HEK293 (cell line): ENCODE measurements around the gene PCP2.
A peak's percentile ranks its signal among the peaks of the same experiment; 100 is the strongest.

Source experiments
- CTCF ChIA-PET: fragments of 350-600 bp; formaldehyde crosslinking; extraction: SDS; loops from one replicate; lab custom pipeline; 2021; ENCODE audit warnings: antibody characterized with exemption; lab: Yijun Ruan, JAX
- POLR2A ChIA-PET: fragments of 300-600 bp; formaldehyde crosslinking; extraction: SDS; loops from one replicate; lab custom pipeline; 2020; ENCODE audit warnings: antibody characterized with exemption, inconsistent platforms; lab: Yijun Ruan, JAX
- H3K27ac ChIP-seq: fragments of 200-500 bp; sonication (Bioruptor generic); 2 replicates; pipeline ENCODE4 v1.5.1; 2014; ENCODE audit warnings: low read depth, low read length, control low read depth, inconsistent platforms; ENCODE audit errors: extremely low read depth
- H3K36me3 ChIP-seq, 2 experiments: fragments of 200-500 bp in 1 of 2; sonication (Bioruptor generic) in 1 of 2; 1 replicate in 1 of 2; 2 replicates in 1 of 2; pipeline ENCODE4 v1.5.1; 2014 to 2017; ENCODE audit warnings: inconsistent platforms in 2 of 2, low read length in 2 of 2; ENCODE audit not compliant: control insufficient read depth in 2 of 2, insufficient read depth in 1 of 2
- H3K4me1 ChIP-seq: fragments of 200-500 bp; sonication (Bioruptor generic); 2 replicates; pipeline ENCODE4 v1.5.1; 2014; ENCODE audit warnings: mild to moderate bottlenecking, low read length, inconsistent platforms; ENCODE audit not compliant: control insufficient read depth, insufficient read depth
- H3K4me3 ChIP-seq: 2 replicates; pipeline ENCODE4 v1.5.1; 2011; ENCODE audit warnings: low read depth, mild to moderate bottlenecking, control low read depth, low read length, moderate library complexity
- H3K9me3 ChIP-seq: fragments of 200-500 bp; sonication (Bioruptor generic); 2 replicates; pipeline ENCODE4 v1.5.1; 2014; ENCODE audit warnings: low read depth, low read length, inconsistent platforms; ENCODE audit not compliant: control insufficient read depth, insufficient read depth
- HIC1 ChIP-seq: fragments of 450-650 bp; formaldehyde crosslinking; IDR thresholded peaks from 2 replicates; pipeline ENCODE4 v1.5.1; 2016; ENCODE audit warnings: missing biosample characterization, missing genetic modification characterization
- KLF8 ChIP-seq: fragments of 450-650 bp; formaldehyde crosslinking; IDR thresholded peaks from 2 replicates; pipeline ENCODE4 v1.5.1; 2016; ENCODE audit warnings: missing biosample characterization, missing genetic modification characterization
- PRDM10 ChIP-seq: fragments of 450-650 bp; formaldehyde crosslinking; IDR thresholded peaks from 2 replicates; pipeline ENCODE4 v1.5.1; 2016; ENCODE audit warnings: missing biosample characterization, missing genetic modification characterization
- SP2 ChIP-seq: fragments of 450-650 bp; formaldehyde crosslinking; IDR thresholded peaks from 2 replicates; pipeline ENCODE4 v1.5.1; 2016; ENCODE audit warnings: missing biosample characterization, missing genetic modification characterization
- SP3 ChIP-seq: fragments of 450-650 bp; formaldehyde crosslinking; IDR thresholded peaks from 2 replicates; pipeline ENCODE4 v1.5.1; 2016; ENCODE audit warnings: missing biosample characterization, missing genetic modification characterization
- ZBTB17 ChIP-seq: fragments of 450-650 bp; formaldehyde crosslinking; IDR thresholded peaks from 2 replicates; pipeline ENCODE4 v1.5.1; 2016; ENCODE audit warnings: missing biosample characterization, missing genetic modification characterization
- ZBTB48 ChIP-seq: fragments of 450-650 bp; formaldehyde crosslinking; IDR thresholded peaks from 2 replicates; pipeline ENCODE4 v1.5.1; 2016; ENCODE audit warnings: missing biosample characterization, missing genetic modification characterization
- ZFP69B ChIP-seq: fragments of 450-650 bp; formaldehyde crosslinking; IDR thresholded peaks from 2 replicates; pipeline ENCODE4 v1.5.1; 2016; ENCODE audit warnings: missing biosample characterization, missing genetic modification characterization
- ZNF157 ChIP-seq: fragments of 450-650 bp; formaldehyde crosslinking; IDR thresholded peaks from 2 replicates; pipeline ENCODE4 v1.5.1; 2016; ENCODE audit warnings: missing biosample characterization, missing genetic modification characterization
- ZNF341 ChIP-seq: fragments of 450-650 bp; formaldehyde crosslinking; IDR thresholded peaks from 2 replicates; pipeline ENCODE4; 2016; ENCODE audit warnings: low read depth, missing biosample characterization, missing genetic modification characterization
- ZNF366 ChIP-seq: fragments of 450-650 bp; formaldehyde crosslinking; conservative IDR thresholded peaks from 2 replicates; pipeline ENCODE4 v1.5.1; 2016; ENCODE audit warnings: missing biosample characterization, missing genetic modification characterization
- ZNF433 ChIP-seq: fragments of 450-650 bp; formaldehyde crosslinking; IDR thresholded peaks from 2 replicates; pipeline ENCODE4 v1.5.1; 2016; ENCODE audit warnings: missing biosample characterization, missing genetic modification characterization, low read depth
- ZNF48 ChIP-seq: fragments of 450-650 bp; formaldehyde crosslinking; IDR thresholded peaks from 2 replicates; pipeline ENCODE4 v1.5.1; 2016; ENCODE audit warnings: missing biosample characterization, missing genetic modification characterization
- ZNF544 ChIP-seq: fragments of 450-650 bp; formaldehyde crosslinking; IDR thresholded peaks from 2 replicates; pipeline ENCODE4 v1.5.0; 2017; ENCODE audit warnings: missing biosample characterization, missing genetic modification characterization
- ZNF571 ChIP-seq: fragments of 450-650 bp; formaldehyde crosslinking; IDR thresholded peaks from 2 replicates; pipeline ENCODE4 v1.5.0; 2017; ENCODE audit warnings: missing biosample characterization, missing genetic modification characterization
- ZNF626 ChIP-seq: fragments of 450-650 bp; sonication (Bioruptor Pico); formaldehyde crosslinking; IDR thresholded peaks from 2 replicates; pipeline ENCODE4 v1.5.1; 2018; ENCODE audit warnings: missing biosample characterization, missing genetic modification characterization, inconsistent platforms
- ZNF658 ChIP-seq: fragments of 450-650 bp; formaldehyde crosslinking; IDR thresholded peaks from 2 replicates; pipeline ENCODE4; 2016; ENCODE audit warnings: missing biosample characterization, missing genetic modification characterization

Gene PCP2

GRCh38 chr19:7606289-7606688 lies 27.2 kb downstream of the PCP2 start (continued):
- no peak for TF ChIP-seq ZNF544 (tag by site-specific recombination)

- no peak overlapping the region for H3K27ac ChIP-seq
- ChIA-PET CTCF (interaction anchor here (1.2 to 1.3 kb wide), 3 partner anchors 9 to 75 kb away, joined by 5 to 9 read pairs (median 6); partner anchors contain the start of gene TRAPPC5), POLR2A (interaction anchor here (0.5 to 1.4 kb wide), 8 partner anchors 10 to 536 kb away, joined by 3 to 9 read pairs (median 4); partner anchors contain the start of genes CAMSAP3, PET100, XAB2 and ZNF557)
- H3K4me3 ChIP-seq = no peak overlapping the region
- no peaks in the 10 kb centered on the region for H3K9me3 ChIP-seq
- H3K36me3 ChIP-seq = peaks cover 8 to 27% of the 10 kb centered on the region in 2 experiments; a peak in 2 of 3 replicates
- TF ChIP-seq ZBTB17 (tag by site-specific recombination) = peak; percentile 56
- TF ChIP-seq KLF8 (tag by site-specific recombination) = 0 out of 2 replicates have a peak, but pooled peaks have one; percentile 18
- peak; percentile 85 for TF ChIP-seq SP3 (tag by site-specific recombination)
- no peak for TF ChIP-seq ZNF626 (tag by site-specific recombination)
- TF ChIP-seq ZNF341 = peak; percentile 77
- TF ChIP-seq ZNF366 (tag by site-specific recombination) = 0 out of 2 replicates have a peak, but pooled peaks have one; percentile 29
- TF ChIP-seq ZNF48 (tag by site-specific recombination) = no peak
- TF ChIP-seq HIC1 (tag by site-specific recombination) = no peak
- TF ChIP-seq SP2 (tag by site-specific recombination) = peak; percentile 70
- TF ChIP-seq ZNF658 (tag by site-specific recombination) = no peak
- TF ChIP-seq ZNF571 (tag by site-specific recombination) = no peak
- no peaks in the 10 kb centered on the region; the same call in 1 of the 2 replicates for H3K4me1 ChIP-seq
These were observed 27.9 kb downstream of the PCP2 start for GRCh38 chr19:7605490-7606222.

- no peaks in the 10 kb centered on the region; the same call in 1 of the 2 replicates for H3K4me1 ChIP-seq
- ChIA-PET CTCF (interaction anchor here (0.6 kb wide), 1 partner anchor 40 kb away, joined by 5 read pairs; no protein-coding TSS in a partner anchor), POLR2A (no interaction called here)
These were observed 29.6 kb downstream of the PCP2 start for GRCh38 chr19:7603919-7604318.

GRCh38 chr19:7602935-7603497 lies 30.5 kb downstream of the PCP2 start:
- POLR2A ChIA-PET = interaction anchor here (0.6 kb wide), 1 partner anchor 9 kb away, joined by 3 read pairs; no protein-coding TSS in a partner anchor
- Histone ChIP-seq H3K27ac (no peak overlapping the region), H3K36me3 (peaks cover 0 to 12% of the 10 kb centered on the region in 2 experiments; a peak in 2 of 3 replicates), H3K4me1 (no peaks in the 10 kb centered on the region; the same call in 1 of the 2 replicates), H3K4me3 (no peak overlapping the region)
- CTCF ChIA-PET = no interaction called here
- TF ChIP-seq PRDM10 (tag by site-specific recombination) (peak; percentile 81), ZNF433 (no peak)
- TF ChIP-seq, all 188 proteins: peak for 1
- no peaks in the 10 kb centered on the region for H3K9me3 ChIP-seq

More at GRCh38 chr19:7603919-7604318, 29.6 kb downstream of the PCP2 start:
- Histone ChIP-seq H3K9me3 (no peaks in the 10 kb centered on the region), H3K27ac (no peak overlapping the region), H3K36me3 (peaks cover 5 to 16% of the 10 kb centered on the region in 2 experiments; a peak in 2 of 3 replicates), H3K4me3 (no peak overlapping the region)
- TF ChIP-seq ZBTB48 (tag by site-specific recombination) = 0 out of 2 replicates have a peak, but pooled peaks have one; percentile 7
- 0 out of 2 replicates have a peak, but pooled peaks have one; percentile 5 for TF ChIP-seq ZBTB17 (tag by site-specific recombination)
- TF ChIP-seq ZNF157 (tag by site-specific recombination) = no peak
- TF ChIP-seq ZFP69B (tag by site-specific recombination) = no peak
